GM21381 (cell line): Measurements from ENCODE around the gene MTX3.

Experiments used
- ATAC-seq: cut with Tn5 transposase; IDR thresholded peaks from one replicate; pipeline ENCODE4 v1.9.1; 2021; ENCODE audit warnings: mild to moderate bottlenecking, moderate library complexity; ENCODE audit not compliant: unreplicated experiment

MTX3 gene

DNA sequence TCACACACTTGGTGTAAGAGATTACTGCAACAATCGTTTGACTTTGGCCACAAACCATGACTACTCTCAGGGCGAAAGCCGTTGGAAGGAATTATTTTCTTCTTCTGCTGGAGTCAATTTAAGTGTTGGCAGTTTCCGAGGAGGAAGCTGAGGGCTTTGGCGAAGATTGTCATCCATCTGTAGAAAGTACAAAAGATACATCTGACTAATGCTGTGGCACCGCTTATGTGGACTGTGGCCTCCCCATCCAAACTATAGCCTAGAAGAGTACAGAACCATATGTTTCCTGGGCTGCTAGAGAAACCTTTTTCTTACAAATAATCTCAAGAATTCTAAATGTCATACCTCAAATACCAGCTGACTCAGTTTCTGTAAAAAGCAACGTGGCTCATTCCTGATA lies 7.4 kb downstream of the MTX3 start:
- no peak for ATAC-seq

DNA sequence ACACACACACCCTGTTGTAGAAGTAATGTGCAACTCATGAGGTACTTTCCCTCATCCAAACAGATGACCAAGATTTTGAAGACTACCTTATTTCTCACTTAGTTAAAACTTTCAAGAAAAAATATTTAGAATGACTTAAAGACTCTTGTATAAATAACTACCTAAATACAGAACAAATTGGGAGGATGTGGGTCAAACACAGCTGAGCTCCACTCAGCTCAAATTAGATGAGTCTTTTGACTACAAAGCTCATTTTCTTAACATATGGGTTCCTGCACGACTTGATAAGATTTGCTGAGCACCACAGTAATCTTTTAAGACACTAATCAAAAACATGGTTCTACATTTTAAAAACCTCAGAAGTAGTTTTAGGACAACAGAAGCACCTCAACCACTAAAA lies 8.9 kb downstream of the MTX3 start:
- ATAC-seq, result no peak

- ATAC-seq, result no peak
These were observed 14.1 kb downstream of the MTX3 start for GRCh38 chr5:79976759-79977515.

GRCh38 chr5:79975422-79975821 lies 15.6 kb downstream of the MTX3 start:
- ATAC-seq, result no peak

DNA sequence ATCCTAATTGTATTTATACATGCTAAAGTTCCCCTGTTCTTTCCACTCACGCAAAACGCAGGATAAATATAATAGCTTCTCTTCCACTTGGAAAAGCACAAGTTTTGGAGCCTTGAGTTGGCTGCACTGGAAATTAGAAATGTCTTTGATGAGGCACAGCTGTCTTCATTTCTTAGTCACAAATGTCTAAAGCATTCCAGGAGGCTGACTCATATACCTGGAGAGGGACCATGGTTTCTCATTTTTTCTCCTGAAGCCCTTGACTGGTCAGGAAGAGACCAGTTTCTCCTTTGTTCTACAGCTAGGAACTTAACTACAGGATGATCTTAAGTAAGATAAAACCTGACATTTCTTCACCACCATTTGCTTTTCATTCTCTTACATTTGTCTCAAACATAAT lies 16.2 kb downstream of the MTX3 start:
- no peak for ATAC-seq

GRCh38 chr5:79973996-79974395 lies 17.1 kb downstream of the MTX3 start:
- ATAC-seq, result no peak

DNA sequence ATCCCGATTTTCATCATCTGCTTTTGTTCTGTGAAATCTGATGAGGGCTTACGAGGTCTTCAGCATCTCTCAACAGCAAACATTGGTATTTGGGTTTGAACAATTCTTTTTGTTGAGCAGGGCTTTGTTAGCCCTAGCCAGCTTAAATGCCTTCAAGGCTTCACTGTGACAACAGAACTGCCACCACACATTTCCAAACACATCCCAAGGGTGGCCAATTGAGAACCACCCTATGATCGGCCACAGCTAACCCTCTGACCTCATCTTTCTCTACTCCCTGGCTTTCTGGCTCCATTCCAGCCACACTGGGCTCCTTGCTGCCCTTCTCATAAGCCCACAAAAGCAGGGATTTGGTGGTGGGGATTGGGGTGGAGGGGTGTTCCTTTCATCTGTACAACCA lies 17.6 kb downstream of the MTX3 start:
- ATAC-seq, result no peak

- no peak for ATAC-seq
These were observed 19.9 kb downstream of the MTX3 start for GRCh38 chr5:79971156-79971555.

- ATAC-seq, result no peak
These were observed 24.6 kb downstream of the MTX3 start for GRCh38 chr5:79966448-79966847.

- no peak for ATAC-seq
These were observed 26.9 kb downstream of the MTX3 start for GRCh38 chr5:79964136-79964535.

- ATAC-seq, result no peak
These were observed 27.6 kb downstream of the MTX3 start for GRCh38 chr5:79963261-79964061.

GRCh38 chr5:79962575-79963222 lies 28.4 kb downstream of the MTX3 start:
- ATAC-seq, result no peak

- no peak for ATAC-seq
These were observed 29.1 kb downstream of the MTX3 start for GRCh38 chr5:79961716-79962574.

- no peak for ATAC-seq
These were observed 31.7 kb downstream of the MTX3 start for GRCh38 chr5:79959407-79959806.

GRCh38 chr5:79955941-79956670 lies 35.0 kb downstream of the MTX3 start:
- no peak for ATAC-seq

GRCh38 chr5:79955356-79955895 lies 35.6 kb downstream of the MTX3 start:
- no peak for ATAC-seq

GRCh38 chr5:79954620-79955019 lies 36.4 kb downstream of the MTX3 start:
- ATAC-seq, result no peak

DNA sequence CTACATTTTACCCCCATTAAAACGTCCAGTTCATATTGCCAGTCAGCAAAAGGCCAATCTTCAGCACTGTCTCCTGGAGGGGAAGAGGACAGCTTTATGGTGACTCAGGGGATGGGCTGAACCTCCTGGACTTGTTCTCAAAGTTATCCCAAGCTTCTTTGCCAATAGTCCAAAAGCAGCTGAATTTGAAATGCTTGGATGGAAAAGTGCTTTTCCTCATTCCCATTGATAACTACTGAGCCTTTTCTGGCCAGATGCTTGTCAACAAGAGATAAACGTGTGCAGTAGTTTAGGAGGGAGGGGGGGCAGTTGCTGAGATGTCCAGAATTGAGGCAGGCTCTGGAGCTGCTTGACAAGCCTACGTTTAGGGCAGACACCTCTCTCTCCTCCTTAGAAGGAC lies 43.5 kb downstream of the MTX3 start:
- no peak for ATAC-seq

GRCh38 chr5:79938468-79938867 lies 52.6 kb downstream of the MTX3 start:
- ATAC-seq, result no peak

- ATAC-seq, result no peak
These were observed 54.3 kb downstream of the MTX3 start for GRCh38 chr5:79936646-79937216.
